GM10248 (cell line): ENCODE data around the gene GRID2.

ENCODE experiments used
- CTCF ChIA-PET: fragments of 300-600 bp; sonication (Branson Sonifier 250); formaldehyde crosslinking; extraction: SDS; loops from one replicate; lab custom pipeline; 2021; ENCODE audit warnings: antibody characterized with exemption; lab: Yijun Ruan, JAX
- POLR2A ChIA-PET: fragments of 350-650 bp; sonication (Branson Sonifier 250); formaldehyde crosslinking; extraction: SDS; loops from one replicate; lab custom pipeline; 2020; ENCODE audit warnings: antibody characterized with exemption; lab: Yijun Ruan, JAX
- DNase-seq: peaks from one replicate; pipeline ENCODE4 v3.0.0; 2012; ENCODE audit errors: extremely low spot score
- TF ChIP-seq, protein P1 (sequence below): IDR thresholded peaks from 2 replicates; pipeline ENCODE4 v1.5.1; 2012; ENCODE audit warnings: mild to moderate bottlenecking, low read depth; ENCODE audit errors: extremely low read depth, missing control alignments, control extremely low read depth

Gene GRID2

DNA sequence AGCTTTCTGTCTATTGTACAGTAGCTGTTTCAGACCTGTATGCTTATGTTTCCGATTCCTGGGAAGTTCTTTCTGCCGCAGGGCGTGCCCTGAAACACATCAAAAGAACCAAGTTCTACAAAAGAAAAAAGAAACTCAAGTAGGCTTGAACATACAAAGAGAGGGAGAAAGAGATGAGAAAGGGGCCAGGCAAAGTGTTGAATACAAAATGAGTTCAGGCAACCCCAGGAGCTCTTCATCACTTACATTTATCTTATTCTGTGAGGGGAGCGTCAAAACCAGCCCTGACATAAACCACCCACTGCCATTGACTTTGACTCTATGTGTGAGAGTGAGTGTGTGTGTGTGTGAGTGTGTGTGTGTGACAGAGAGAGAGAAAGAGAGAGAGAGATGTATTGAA, 1498.3 kb downstream of the GRID2 start:
- ChIA-PET CTCF (no interaction called here), POLR2A (no interaction called here)
- no peak for DNase-seq
- TF ChIP-seq, protein P1, sequence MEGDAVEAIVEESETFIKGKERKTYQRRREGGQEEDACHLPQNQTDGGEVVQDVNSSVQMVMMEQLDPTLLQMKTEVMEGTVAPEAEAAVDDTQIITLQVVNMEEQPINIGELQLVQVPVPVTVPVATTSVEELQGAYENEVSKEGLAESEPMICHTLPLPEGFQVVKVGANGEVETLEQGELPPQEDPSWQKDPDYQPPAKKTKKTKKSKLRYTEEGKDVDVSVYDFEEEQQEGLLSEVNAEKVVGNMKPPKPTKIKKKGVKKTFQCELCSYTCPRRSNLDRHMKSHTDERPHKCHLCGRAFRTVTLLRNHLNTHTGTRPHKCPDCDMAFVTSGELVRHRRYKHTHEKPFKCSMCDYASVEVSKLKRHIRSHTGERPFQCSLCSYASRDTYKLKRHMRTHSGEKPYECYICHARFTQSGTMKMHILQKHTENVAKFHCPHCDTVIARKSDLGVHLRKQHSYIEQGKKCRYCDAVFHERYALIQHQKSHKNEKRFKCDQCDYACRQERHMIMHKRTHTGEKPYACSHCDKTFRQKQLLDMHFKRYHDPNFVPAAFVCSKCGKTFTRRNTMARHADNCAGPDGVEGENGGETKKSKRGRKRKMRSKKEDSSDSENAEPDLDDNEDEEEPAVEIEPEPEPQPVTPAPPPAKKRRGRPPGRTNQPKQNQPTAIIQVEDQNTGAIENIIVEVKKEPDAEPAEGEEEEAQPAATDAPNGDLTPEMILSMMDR, result no peak

GRCh38 chr4:93809773-93810172, 1506.0 kb downstream of the GRID2 start:
- ChIA-PET CTCF (interaction anchor here (1.1 kb wide), 1 partner anchor 18 kb away, joined by 3 read pairs; no protein-coding TSS in a partner anchor), POLR2A (no interaction called here)
- no peak for DNase-seq
- TF ChIP-seq, protein P1, result no peak

DNA sequence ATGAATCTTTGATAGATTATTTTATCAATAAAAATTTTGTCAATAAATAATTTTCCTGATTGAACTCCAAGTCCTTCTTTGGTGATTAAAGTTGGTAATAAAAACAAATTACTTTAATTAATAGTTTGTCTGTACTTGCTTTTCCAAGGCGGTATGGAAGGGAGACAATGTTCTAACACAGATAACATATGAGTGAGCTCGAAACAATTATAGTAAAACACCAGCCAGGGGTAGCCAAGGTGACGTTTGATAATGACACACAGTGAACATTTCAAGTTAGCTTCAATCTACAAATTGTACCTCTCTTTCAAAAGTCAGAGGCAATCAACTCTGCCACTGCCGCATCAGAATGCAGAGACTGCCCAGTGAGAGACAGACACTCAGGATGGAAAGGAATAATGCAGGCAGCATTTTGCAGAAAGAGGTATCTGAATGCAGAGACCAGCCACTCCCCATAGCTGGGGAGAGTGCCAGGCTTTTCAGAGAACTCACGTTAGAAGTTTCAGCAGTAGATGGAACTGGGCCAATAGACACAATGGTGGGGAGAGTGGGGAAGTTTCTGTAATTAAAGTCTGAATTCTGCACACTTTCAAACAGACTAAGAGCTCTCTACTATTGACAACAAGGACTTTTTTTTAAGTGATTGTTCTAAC, 1506.7 kb downstream of the GRID2 start:
- TF ChIP-seq, protein P1, result no peak
- DNase-seq, result no peak
- CTCF ChIA-PET, result interaction anchor here (1.1 to 1.4 kb wide), 2 partner anchors 11 to 19 kb away, joined by 3 read pairs; no protein-coding TSS in a partner anchor
- POLR2A ChIA-PET, result no interaction called here

DNA sequence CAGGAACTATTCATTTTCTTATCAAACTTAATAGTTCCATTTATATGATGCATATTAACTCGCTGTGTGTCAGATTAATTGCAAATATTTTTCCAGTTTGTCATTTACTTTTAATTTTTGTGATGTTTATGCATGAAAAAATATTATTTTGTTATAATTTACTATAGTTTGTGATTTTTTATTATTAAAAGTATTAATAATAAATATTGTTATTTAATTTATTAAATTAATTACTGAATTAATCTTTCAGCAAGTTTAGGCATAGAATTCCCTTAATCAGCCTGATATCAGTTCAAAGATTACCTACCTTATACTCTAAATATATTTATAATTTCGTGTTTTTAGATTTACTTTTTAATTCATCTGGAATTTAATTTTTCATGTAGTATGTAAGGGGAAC, 1509.3 kb downstream of the GRID2 start:
- no peak for DNase-seq
- TF ChIP-seq, protein P1, result no peak
- POLR2A ChIA-PET, result no interaction called here
- CTCF ChIA-PET, result no interaction called here

DNA sequence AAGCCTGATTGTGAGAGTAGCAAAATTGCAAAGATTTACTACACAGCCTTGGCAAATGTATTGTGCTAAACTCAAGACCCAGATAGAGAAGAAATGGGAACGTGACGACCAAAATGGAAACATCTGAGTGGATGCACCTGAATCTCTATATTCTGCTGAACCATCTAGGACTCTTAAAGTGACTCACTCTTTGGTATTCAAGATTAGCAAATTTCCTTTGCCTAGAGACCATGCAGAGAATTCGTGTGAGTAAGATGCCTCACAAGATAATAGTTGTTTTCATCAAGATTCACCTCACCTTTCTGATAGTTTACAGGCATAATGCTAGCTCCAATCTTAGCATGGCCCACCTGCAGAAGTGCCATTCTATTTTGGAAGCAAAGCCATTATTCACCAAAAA, 1510.4 kb downstream of the GRID2 start:
- ChIA-PET POLR2A (interaction anchor here (0.6 kb wide), 1 partner anchor 616 kb away, joined by 3 read pairs; no protein-coding TSS in a partner anchor), CTCF (interaction anchor here (1.4 kb wide), 1 partner anchor 19 kb away, joined by 3 read pairs; no protein-coding TSS in a partner anchor)
- DNase-seq, result no peak
- TF ChIP-seq, protein P1, result no peak

GRCh38 chr4:93814722-93815121, 1511.0 kb downstream of the GRID2 start:
- no peak for DNase-seq
- ChIA-PET CTCF (interaction anchor here (1.4 kb wide), 1 partner anchor 20 kb away, joined by 3 read pairs; no protein-coding TSS in a partner anchor), POLR2A (no interaction called here)
- TF ChIP-seq, protein P1, result no peak
